BE2C (cell line): Measurements from ENCODE around the gene MEN1.

ENCODE experiments used
- DNase-seq: peaks from one replicate; pipeline ENCODE4 v3.0.0-alpha.2; 2020
- H3K27me3 ChIP-seq: fragments of 250-450 bp; sonication (Bioruptor Pico); 2 replicates; pipeline ENCODE4 v1.5.1; 2020; ENCODE audit warnings: mild to moderate bottlenecking
- H3K36me3 ChIP-seq: fragments of 250-450 bp; sonication (Bioruptor Pico); 2 replicates; pipeline ENCODE4 v1.5.1; 2020; ENCODE audit warnings: mild to moderate bottlenecking
- H3K4me1 ChIP-seq: fragments of 250-450 bp; sonication (Bioruptor Pico); 2 replicates; pipeline ENCODE4 v1.5.1; 2020
- H3K4me3 ChIP-seq: 2 replicates; pipeline ENCODE4 v1.5.1; 2011; ENCODE audit warnings: low read depth, low read length
- H3K9me3 ChIP-seq: fragments of 250-450 bp; sonication (Bioruptor Pico); 2 replicates; pipeline ENCODE4 v1.5.1; 2020
- TF ChIP-seq, protein P1 (sequence below): IDR thresholded peaks from 2 replicates; pipeline ENCODE4 v1.5.1; 2012; ENCODE audit warnings: mild to moderate bottlenecking, low read depth, low read length

Gene MEN1

DNA sequence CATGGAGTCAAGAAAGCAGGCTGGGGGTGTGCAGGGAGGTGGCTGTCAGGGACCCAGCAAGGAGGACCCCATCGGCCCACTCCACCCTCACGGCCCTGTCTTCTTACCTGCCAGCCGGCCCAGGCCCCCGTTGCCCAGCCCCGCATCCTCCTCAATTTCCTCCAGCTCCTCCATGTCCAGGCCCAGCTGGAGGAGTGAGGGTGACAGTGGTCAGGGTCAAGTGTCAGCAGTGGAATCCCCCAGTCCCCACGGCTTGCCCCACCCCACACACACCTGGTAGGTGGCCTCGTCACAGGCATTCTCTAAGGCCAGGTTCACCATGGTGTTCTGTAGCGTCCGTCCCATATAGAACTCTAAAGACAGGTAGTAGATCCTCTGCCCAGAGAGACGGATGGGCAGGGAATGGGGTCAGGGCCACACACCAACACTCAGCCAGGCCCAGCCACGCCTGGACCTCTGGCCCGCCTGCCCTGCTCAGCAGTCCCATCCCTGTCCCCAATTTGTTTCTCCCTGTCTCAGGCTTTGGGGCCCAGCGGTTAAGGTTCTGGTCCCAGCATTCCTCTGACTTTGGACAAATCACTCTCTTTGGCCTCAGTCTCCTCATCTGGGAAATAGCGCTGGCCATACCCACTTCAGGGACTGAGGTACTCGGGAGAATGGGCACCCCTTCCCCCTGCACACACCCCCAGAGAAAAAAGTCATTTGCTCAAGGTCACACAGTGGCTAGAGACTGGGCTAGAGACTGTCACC is 51.8 kb downstream of the MEN1 start:
- Histone ChIP-seq H3K36me3 (peaks cover 9% of the 10 kb centered on the region), H3K4me1 (peaks cover 8% of the 10 kb centered on the region), H3K4me3 (no peak overlapping the region), H3K27me3 (no peaks in the 10 kb centered on the region), H3K9me3 (no peaks in the 10 kb centered on the region)
- TF ChIP-seq, protein P1, sequence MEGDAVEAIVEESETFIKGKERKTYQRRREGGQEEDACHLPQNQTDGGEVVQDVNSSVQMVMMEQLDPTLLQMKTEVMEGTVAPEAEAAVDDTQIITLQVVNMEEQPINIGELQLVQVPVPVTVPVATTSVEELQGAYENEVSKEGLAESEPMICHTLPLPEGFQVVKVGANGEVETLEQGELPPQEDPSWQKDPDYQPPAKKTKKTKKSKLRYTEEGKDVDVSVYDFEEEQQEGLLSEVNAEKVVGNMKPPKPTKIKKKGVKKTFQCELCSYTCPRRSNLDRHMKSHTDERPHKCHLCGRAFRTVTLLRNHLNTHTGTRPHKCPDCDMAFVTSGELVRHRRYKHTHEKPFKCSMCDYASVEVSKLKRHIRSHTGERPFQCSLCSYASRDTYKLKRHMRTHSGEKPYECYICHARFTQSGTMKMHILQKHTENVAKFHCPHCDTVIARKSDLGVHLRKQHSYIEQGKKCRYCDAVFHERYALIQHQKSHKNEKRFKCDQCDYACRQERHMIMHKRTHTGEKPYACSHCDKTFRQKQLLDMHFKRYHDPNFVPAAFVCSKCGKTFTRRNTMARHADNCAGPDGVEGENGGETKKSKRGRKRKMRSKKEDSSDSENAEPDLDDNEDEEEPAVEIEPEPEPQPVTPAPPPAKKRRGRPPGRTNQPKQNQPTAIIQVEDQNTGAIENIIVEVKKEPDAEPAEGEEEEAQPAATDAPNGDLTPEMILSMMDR = no peak
- no peak for DNase-seq

GRCh38 chr11:64757549-64758329 is 52.6 kb downstream of the MEN1 start:
- H3K36me3 ChIP-seq = peaks cover 1% of the 10 kb centered on the region; the same call in 1 of the 2 replicates
- H3K9me3 ChIP-seq = no peaks in the 10 kb centered on the region
- H3K27me3 ChIP-seq = no peaks in the 10 kb centered on the region
- no peak for DNase-seq
- TF ChIP-seq, protein P1 = no peak
- no peak overlapping the region for H3K4me3 ChIP-seq
- H3K4me1 ChIP-seq = peaks cover 8% of the 10 kb centered on the region

- H3K27me3 ChIP-seq = no peaks in the 10 kb centered on the region
- H3K36me3 ChIP-seq = no peaks in the 10 kb centered on the region
- H3K4me3 ChIP-seq = no peak overlapping the region
- no peak for DNase-seq
- no peaks in the 10 kb centered on the region for H3K9me3 ChIP-seq
- H3K4me1 ChIP-seq = peaks cover 8% of the 10 kb centered on the region
- TF ChIP-seq, protein P1 = no peak
Measured at GRCh38 chr11:64755681-64756361, 54.5 kb downstream of the MEN1 start.

GRCh38 chr11:64754919-64755662 is 55.3 kb downstream of the MEN1 start:
- H3K27me3 ChIP-seq = no peaks in the 10 kb centered on the region
- H3K4me1 ChIP-seq = peaks cover 3% of the 10 kb centered on the region; the same call in 1 of the 2 replicates
- no peak for DNase-seq
- no peaks in the 10 kb centered on the region for H3K36me3 ChIP-seq
- TF ChIP-seq, protein P1 = no peak
- H3K9me3 ChIP-seq = no peaks in the 10 kb centered on the region
- H3K4me3 ChIP-seq = no peak overlapping the region

DNA sequence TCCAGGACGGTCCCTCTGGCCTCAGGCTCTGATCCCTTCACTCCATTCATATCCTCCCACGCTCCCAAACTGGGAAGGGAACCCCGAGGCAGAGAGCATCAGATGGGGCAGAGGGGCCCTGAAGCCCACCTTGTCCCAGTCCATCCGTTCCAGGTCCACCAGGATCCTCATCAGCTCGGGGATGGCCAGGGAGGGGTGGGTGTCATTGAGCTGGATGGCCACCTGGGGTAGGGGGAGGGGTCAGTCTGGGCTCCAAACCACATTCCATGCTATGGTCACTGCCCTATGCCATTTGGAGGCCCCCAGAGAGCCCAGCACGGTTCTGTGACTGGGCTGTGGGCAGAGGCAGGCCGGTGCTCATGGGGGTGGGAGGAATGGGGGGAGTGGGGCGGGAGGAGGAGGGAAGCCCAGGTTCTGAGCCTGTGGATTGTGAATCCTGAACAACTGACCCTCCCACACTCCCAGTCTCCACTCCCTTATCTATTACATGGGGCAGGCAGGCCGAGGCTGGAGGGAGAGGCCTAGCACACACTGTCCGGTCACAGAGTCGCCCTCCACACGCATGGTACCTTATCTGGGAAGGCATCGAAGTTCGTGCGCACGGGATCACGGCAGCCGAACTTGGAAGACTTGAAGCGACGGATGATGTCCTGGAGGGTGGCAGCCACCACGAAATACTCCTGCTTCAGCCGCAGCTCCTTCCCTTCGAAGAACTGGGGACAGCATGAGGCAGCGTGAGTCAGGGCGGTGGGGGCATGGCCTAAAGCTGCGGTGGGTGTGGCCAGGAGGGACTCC is 56.0 kb downstream of the MEN1 start:
- no peaks in the 10 kb centered on the region for H3K27me3 ChIP-seq
- no peaks in the 10 kb centered on the region for H3K4me1 ChIP-seq
- TF ChIP-seq, protein P1 = no peak
- H3K9me3 ChIP-seq = no peaks in the 10 kb centered on the region
- no peaks in the 10 kb centered on the region for H3K36me3 ChIP-seq
- no peak for DNase-seq
- H3K4me3 ChIP-seq = no peak overlapping the region
